Keratinocyte (primary cell): ENCODE results near the gene ASCL1. TPM values are rescaled to one million over a fixed set of nuclear protein-coding genes. Genes with fewer than 3 reads are reported as not detected.

Source experiments
- DNase-seq: peaks from one replicate; pipeline ENCODE4 v3.0.0-alpha.2; 2011; ENCODE audit warnings: low read depth, missing footprints, low spot score
- FAIRE-seq: peaks from 2 replicates; lab custom pipeline; 2011; peaks lifted over from hg19 to GRCh38; lab: Jason Lieb, UNC
- H2AFZ ChIP-seq: 2 replicates; pipeline ENCODE4 v1.6.0; 2012; ENCODE audit warnings: low read length, control low read depth, inconsistent platforms; ENCODE audit not compliant: control insufficient read depth
- H3K27ac ChIP-seq: 2 replicates; pipeline ENCODE4 v1.5.1; 2011; ENCODE audit warnings: low read length; ENCODE audit not compliant: control insufficient read depth, insufficient read depth
- H3K27me3 ChIP-seq: 3 replicates; pipeline ENCODE4 v1.6.0; 2011; ENCODE audit warnings: low read length; ENCODE audit not compliant: control insufficient read depth, insufficient read depth; ENCODE audit errors: extremely low read depth
- H3K36me3 ChIP-seq, 2 experiments: 2 replicates in 1 of 2; 3 replicates in 1 of 2; pipeline ENCODE4 v1.5.1; 2011; ENCODE audit warnings: low read length in 2 of 2, mild to moderate bottlenecking in 1 of 2; ENCODE audit not compliant: control insufficient read depth in 2 of 2, insufficient read depth in 2 of 2; ENCODE audit errors: extremely low read depth in 1 of 2
- H3K4me1 ChIP-seq: 3 replicates; pipeline ENCODE4 v1.5.1; 2011; ENCODE audit warnings: low read length; ENCODE audit not compliant: control insufficient read depth, insufficient read depth; ENCODE audit errors: extremely low read depth
- H3K4me2 ChIP-seq: 3 replicates; pipeline ENCODE4 v1.6.0; 2011; ENCODE audit warnings: low read depth, low read length; ENCODE audit not compliant: control insufficient read depth, insufficient read depth; ENCODE audit errors: extremely low read depth
- H3K4me3 ChIP-seq, 3 experiments: fragments of 200-600 bp in 1 of 3; sonication (generic) in 1 of 3; 2 replicates in 2 of 3; 3 replicates in 1 of 3; pipeline ENCODE4 v1.5.1; 2011 to 2016; ENCODE audit warnings: low read length in 3 of 3, mild to moderate bottlenecking in 3 of 3, control low read depth in 2 of 3, inconsistent platforms in 1 of 3, low read depth in 1 of 3, mixed read lengths in 1 of 3, mixed run types in 1 of 3, moderate library complexity in 1 of 3; ENCODE audit not compliant: control insufficient read depth in 2 of 3, insufficient read depth in 2 of 3; ENCODE audit errors: extremely low read depth in 1 of 3
- H3K79me2 ChIP-seq: 2 replicates; pipeline ENCODE4 v1.6.0; 2012; ENCODE audit warnings: low read length; ENCODE audit not compliant: control insufficient read depth, insufficient read depth
- H3K9ac ChIP-seq: 3 replicates; pipeline ENCODE4 v1.6.0; 2011; ENCODE audit warnings: low read length; ENCODE audit not compliant: control insufficient read depth, insufficient read depth; ENCODE audit errors: extremely low read depth
- H3K9me1 ChIP-seq: 3 replicates; pipeline ENCODE4 v1.6.0; 2011; ENCODE audit warnings: low read length; ENCODE audit not compliant: control insufficient read depth, insufficient read depth; ENCODE audit errors: extremely low read depth
- H3K9me3 ChIP-seq: 2 replicates; pipeline ENCODE4 v1.5.1; 2012; ENCODE audit warnings: low read depth, low read length; ENCODE audit not compliant: control insufficient read depth
- H4K20me1 ChIP-seq: 3 replicates; pipeline ENCODE4 v1.6.0; 2011; ENCODE audit warnings: low read length; ENCODE audit not compliant: control insufficient read depth, insufficient read depth; ENCODE audit errors: extremely low read depth
- CTCF ChIP-seq, 3 experiments: IDR thresholded peaks in 1 of 3; conservative IDR thresholded peaks in 1 of 3; optimal IDR thresholded peaks in 1 of 3; 2 replicates in 2 of 3; 3 replicates in 1 of 3; pipeline versions ENCODE3 to v1.5.1; 2011; ENCODE audit warnings: low read length in 3 of 3, mild to moderate bottlenecking in 3 of 3, moderate library complexity in 2 of 3, control low read depth in 1 of 3, inconsistent platforms in 1 of 3; ENCODE audit not compliant: insufficient read depth in 2 of 3; ENCODE audit errors: extremely low read depth in 1 of 3
- EZH2 ChIP-seq: IDR thresholded peaks from one replicate; pipeline ENCODE4 v1.6.1; 2012; ENCODE audit warnings: inconsistent platforms, mild to moderate bottlenecking, low read length, moderate library complexity
- dilution Hi-C: fragments of 300-500 bp; cut with MboI; formaldehyde crosslinking; loops from one replicate; pipeline ENCODE4 v1.7.0; 2020; ENCODE audit warnings: low sequenced_read_pairs; ENCODE audit not compliant: extremely low pct_ligation_motif_present
- polyA plus RNA-seq, 5 experiments: library from polyadenylated mRNA; depleted of rRNA in 3 of 5; stranded (reverse) in 3 of 5; stranded (forward) in 1 of 5; unstranded in 1 of 5; fragments of >200 nt; gene quantifications; 1 replicate in 1 of 5; 2 replicates in 3 of 5; 3 replicates in 1 of 5; pipeline versions ENCODE4 v1.2.1 to v1.2.3, GENCODE V29; 2011 to 2012; ENCODE audit warnings: missing spikeins in 2 of 5, low read depth in 1 of 5, low replicate concordance in 1 of 5

Gene ASCL1
- polyA plus RNA-seq, 1 donor (not counting 4 experiments of a cell fraction or from before 2014, with no cell fraction given), result not detected

GRCh38 chr12:102977945-102978706, 20.7 kb downstream of the ASCL1 start:
- Histone ChIP-seq H3K27me3 (no peaks in the 10 kb centered on the region), H3K4me2 (no peak overlapping the region), H3K36me3 (no peaks in the 10 kb centered on the region), H3K9me3 (no peaks in the 10 kb centered on the region), H2AFZ (no peak overlapping the region), H3K9me1 (no peaks in the 10 kb centered on the region), H3K27ac (no peak overlapping the region), H3K9ac (no peak overlapping the region), H3K79me2 (no peaks in the 10 kb centered on the region), H4K20me1 (no peaks in the 10 kb centered on the region), H3K4me3 (no peak overlapping the region), H3K4me1 (no peaks in the 10 kb centered on the region)
- no peak for FAIRE-seq
- no peak for TF ChIP-seq CTCF (optimal IDR thresholded peaks at IDR 0.05 in 1 of 3, IDR thresholded peaks at IDR 0.05 in 1 of 3, conservative IDR thresholded peaks at IDR 0.05 in 1 of 3; ENCODE audit: extremely low read depth in 1 of 3, insufficient read depth in 2 of 3, low read length in 3 of 3)
- TF ChIP-seq EZH2, result no peak
- dilution Hi-C loops, result no loop called here
- DNase-seq, result no peak

- H3K4me2 ChIP-seq, result no peak overlapping the region
- dilution Hi-C loops, result no loop called here
- no peaks in the 10 kb centered on the region for H3K36me3 ChIP-seq
- no peak overlapping the region for H3K4me3 ChIP-seq
- no peak for FAIRE-seq
- H3K9ac ChIP-seq, result no peak overlapping the region
- TF ChIP-seq CTCF (optimal IDR thresholded peaks at IDR 0.05 in 1 of 3, IDR thresholded peaks at IDR 0.05 in 1 of 3, conservative IDR thresholded peaks at IDR 0.05 in 1 of 3; ENCODE audit: extremely low read depth in 1 of 3, insufficient read depth in 2 of 3, low read length in 3 of 3) (no peak), EZH2 (no peak)
- H3K27ac ChIP-seq, result no peak overlapping the region
- H2AFZ ChIP-seq, result no peak overlapping the region
- H3K9me1 ChIP-seq, result no peaks in the 10 kb centered on the region
- DNase-seq, result no peak
- no peaks in the 10 kb centered on the region for H3K4me1 ChIP-seq
- no peaks in the 10 kb centered on the region for H3K79me2 ChIP-seq
- H4K20me1 ChIP-seq, result no peaks in the 10 kb centered on the region
- H3K27me3 ChIP-seq, result no peaks in the 10 kb centered on the region
- no peaks in the 10 kb centered on the region for H3K9me3 ChIP-seq
Observed at GRCh38 chr12:102980350-102980749, 22.9 kb downstream of the ASCL1 start.
